Activated CD8-positive, alpha-beta memory T cell treated with anti-CD3 and anti-CD28 coated beads for 48 hours (primary cell): ENCODE data around the gene NFX1.

Experiments
- DNase-seq, 3 experiments: peaks; one replicate each; pipeline ENCODE4 v3.0.0-alpha.2; 2020; ENCODE audit warnings: low read depth in 2 of 3, low spot score in 2 of 3

NFX1 gene

DNA sequence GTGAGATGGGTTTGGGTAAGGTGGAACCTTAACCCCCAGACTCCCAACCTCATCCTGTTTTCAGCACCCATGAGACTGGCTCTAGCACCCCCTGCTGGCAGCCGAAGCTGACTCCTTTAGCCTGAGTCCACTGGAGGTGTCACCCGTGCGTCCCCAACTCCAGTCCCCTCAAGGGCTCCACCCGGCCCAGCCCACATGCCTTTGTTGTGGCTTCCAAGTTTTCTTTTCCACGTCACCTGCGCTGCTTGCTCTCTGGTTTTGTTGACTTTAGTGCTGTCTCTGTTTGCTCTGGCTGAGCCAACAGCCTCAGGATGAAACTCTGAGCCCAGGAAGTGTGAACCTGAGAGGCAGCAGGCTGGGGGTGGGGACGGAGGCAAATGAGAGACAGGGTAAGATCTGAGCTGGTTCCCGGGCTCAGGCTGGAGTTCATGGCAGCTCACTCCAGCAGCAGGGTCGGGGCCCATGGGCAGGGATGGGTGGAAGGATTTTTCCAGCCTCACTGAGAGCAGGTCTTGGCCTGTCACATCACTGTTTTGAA is 125.3 kb downstream of the NFX1 start:
- DNase-seq = peak; percentile 67 to 93 (median 78)

DNA sequence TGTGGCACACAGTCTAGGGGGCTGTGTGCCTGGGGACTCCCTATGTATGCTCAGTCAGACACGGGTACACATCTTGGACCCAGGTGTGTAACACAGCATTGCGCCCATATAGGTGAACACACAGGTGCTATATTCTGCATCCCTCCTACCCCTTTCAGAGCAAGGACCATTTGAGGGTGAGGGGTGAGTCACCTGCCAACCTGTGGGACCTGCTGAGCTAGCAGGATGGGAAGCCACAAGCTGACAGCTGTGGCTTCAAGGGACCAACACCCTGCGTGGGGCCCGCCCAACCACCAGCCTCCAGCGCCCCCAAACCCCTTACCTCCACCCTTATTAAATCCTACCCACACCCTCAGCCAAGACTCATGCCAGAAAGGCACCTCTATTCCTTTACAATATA is 126.7 kb downstream of the NFX1 start:
- DNase-seq = no peak

DNA sequence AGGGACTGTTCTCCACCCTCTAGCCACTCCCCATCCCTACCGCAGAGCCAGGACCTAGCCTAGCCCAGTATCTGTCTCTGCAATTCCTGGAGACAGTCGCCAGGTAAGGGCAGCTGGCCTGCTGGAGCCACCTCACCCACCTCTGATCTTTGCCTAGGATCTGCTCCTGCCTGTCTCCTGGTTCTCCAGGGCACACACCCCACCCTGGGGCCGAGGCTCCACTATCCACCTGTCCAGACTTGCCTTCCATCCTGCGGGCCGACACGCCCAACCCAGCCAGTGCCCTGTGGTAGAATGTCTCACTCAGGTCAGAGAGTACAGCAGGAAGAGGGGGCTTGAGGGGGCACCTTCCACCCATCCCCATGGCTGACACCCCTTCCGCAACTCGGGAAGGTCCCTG is 127.8 kb downstream of the NFX1 start:
- DNase-seq = no peak

DNA sequence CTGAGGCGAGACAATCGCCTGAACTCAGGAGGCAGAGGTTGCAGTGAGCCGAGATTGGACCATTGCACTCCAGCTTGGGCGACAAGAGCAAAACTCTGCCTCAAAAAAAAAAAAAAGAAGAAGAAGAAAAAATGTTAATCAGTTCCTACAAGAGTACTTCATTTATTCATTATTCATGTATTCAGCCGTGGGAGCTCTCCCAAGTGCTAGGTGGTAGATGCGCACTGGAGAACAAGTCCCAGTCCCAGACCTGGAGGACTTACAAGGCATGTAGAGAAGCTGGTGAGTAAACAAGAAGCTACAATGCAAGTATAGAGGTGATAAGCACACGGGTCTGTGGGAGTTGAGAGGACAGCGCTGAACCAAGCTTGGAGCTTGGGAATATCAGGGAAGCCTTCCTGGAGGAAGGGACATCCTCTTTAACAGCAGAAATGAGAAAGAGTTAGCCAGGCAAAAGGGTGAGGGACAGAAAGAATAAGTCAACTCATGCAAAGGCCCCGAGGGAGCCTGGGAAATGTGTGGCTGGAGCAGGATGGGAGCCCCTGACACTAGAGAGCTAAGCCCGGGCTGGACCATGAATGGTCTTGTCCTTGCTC is 129.5 kb downstream of the NFX1 start:
- DNase-seq = no peak
